PC-9 (cell line): ENCODE data around the gene ALDH3A1. TPM values are rescaled to one million over a fixed set of nuclear protein-coding genes. Genes with fewer than 3 reads are reported as not detected.

ENCODE experiments used
- BruUV-seq: library from RNA; stranded (reverse); fragments of 400-500 nt; replicated peaks from 2 replicates; lab custom pipeline; 2021; lab: Mats Ljungman, UMichigan
- CTCF ChIA-PET: fragments of 300-600 bp; sonication (Branson Sonifier 250); formaldehyde crosslinking; loops from one replicate; lab custom pipeline; 2022; ENCODE audit warnings: antibody characterized with exemption; lab: Charles Lee
- POLR2A ChIA-PET: fragments of 300-600 bp; sonication (Branson Sonifier 250); formaldehyde crosslinking; loops from one replicate; lab custom pipeline; 2022; ENCODE audit warnings: antibody characterized with exemption; ENCODE audit not compliant: unreplicated experiment; lab: Charles Lee
- DNase-seq, 2 experiments: peaks; one replicate each; pipeline versions ENCODE4 v3.0.0 to v3.0.0-alpha.2; 2015 to 2022; ENCODE audit warnings: mixed read lengths in 1 of 2
- H2AFZ ChIP-seq: fragments of 200-600 bp; sonication (generic); 2 replicates; pipeline ENCODE4 v1.8.1; 2017; ENCODE audit warnings: antibody characterized with exemption
- H3F3A ChIP-seq: fragments of 200-600 bp; sonication (generic); 2 replicates; pipeline ENCODE4 v1.8.1; 2017; ENCODE audit warnings: antibody characterized with exemption, mild to moderate bottlenecking, low read depth; ENCODE audit not compliant: insufficient read depth
- H3K27ac ChIP-seq: fragments of 200-600 bp; sonication (generic); 2 replicates; pipeline ENCODE4 v1.6.1; 2016; ENCODE audit warnings: mixed run types
- H3K27me3 ChIP-seq: fragments of 200-600 bp; sonication (generic); 2 replicates; pipeline ENCODE4 v1.6.1; 2016; ENCODE audit warnings: low read depth, mixed run types; ENCODE audit not compliant: insufficient read depth
- H3K36me3 ChIP-seq: fragments of 200-600 bp; sonication (generic); 2 replicates; pipeline ENCODE4 v1.6.1; 2016; ENCODE audit warnings: low read depth, mixed run types
- H3K4me1 ChIP-seq: fragments of 200-600 bp; sonication (generic); replicated peaks from 2 replicates; pipeline ENCODE4 v1.6.1; 2016; ENCODE audit warnings: mixed run types; ENCODE audit not compliant: insufficient read depth
- H3K4me2 ChIP-seq: fragments of 200-600 bp; sonication (generic); 2 replicates; pipeline ENCODE4 v1.6.1; 2017; ENCODE audit warnings: mixed run types
- H3K4me3 ChIP-seq: fragments of 200-600 bp; sonication (generic); 2 replicates; pipeline ENCODE4 v1.6.1; 2016; ENCODE audit warnings: mixed run types
- H3K79me2 ChIP-seq: fragments of 200-600 bp; sonication (generic); 2 replicates; pipeline ENCODE4 v1.6.1; 2017; ENCODE audit warnings: low read depth, mixed run types
- H3K9me2 ChIP-seq: fragments of 200-600 bp; sonication (generic); 2 replicates; pipeline ENCODE4 v1.8.1; 2017; ENCODE audit warnings: mild to moderate bottlenecking; ENCODE audit not compliant: insufficient read depth
- H3K9me3 ChIP-seq: fragments of 200-600 bp; sonication (generic); 2 replicates; pipeline ENCODE4 v1.8.1; 2016; ENCODE audit warnings: low read depth; ENCODE audit not compliant: insufficient read depth
- H4K20me1 ChIP-seq: fragments of 200-600 bp; sonication (generic); 2 replicates; pipeline ENCODE4 v1.8.1; 2017; ENCODE audit not compliant: insufficient read depth
- EZH2 ChIP-seq: fragments of 200-600 bp; sonication (generic); IDR thresholded peaks from 2 replicates; pipeline ENCODE4 v1.8.0; 2017; ENCODE audit warnings: antibody characterized with exemption, low read depth
- intact Hi-C: fragments of 100-400 bp; cut with micrococcal nuclease; formaldehyde crosslinking; loops from one replicate; pipeline ENCODE4 v1.10.0; 2022; ENCODE audit not compliant: unreplicated experiment
- total RNA-seq: library from RNA; stranded (reverse); gene quantifications from 2 replicates; pipeline ENCODE4 v1.2.3, GENCODE V29; 2021
- TF ChIP-seq, protein P1 (sequence below): fragments of 200-600 bp; sonication (generic); conservative IDR thresholded peaks from 2 replicates; pipeline ENCODE4 v1.6.1; 2017; ENCODE audit warnings: mixed run types, antibody characterized with exemption, mild to moderate bottlenecking, moderate library complexity

ALDH3A1 gene
- total RNA-seq, 1 experiment from 2014 or later = 1,620 TPM

DNA sequence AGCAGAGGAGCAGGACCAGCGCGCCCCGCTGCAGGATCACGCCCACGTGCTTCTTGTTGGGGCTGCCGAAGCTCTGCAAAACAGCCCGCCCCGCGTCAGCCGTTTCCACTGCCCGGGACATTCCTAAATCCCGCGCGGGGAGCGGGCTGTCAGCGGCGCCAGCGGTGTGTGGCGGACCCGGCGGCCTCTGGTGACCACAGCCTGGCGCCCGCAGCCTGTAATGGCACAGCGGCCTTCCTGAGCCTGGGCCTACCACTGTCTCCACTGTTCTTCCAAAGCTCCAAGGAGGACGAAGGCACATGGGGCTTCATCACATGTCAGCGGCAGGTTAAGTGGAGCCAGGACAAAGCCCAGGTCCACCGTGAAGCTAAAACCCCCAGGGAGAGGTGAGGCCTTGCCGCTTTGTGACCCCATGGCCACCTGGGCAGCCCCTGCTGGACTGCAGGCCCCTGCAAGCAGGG is 34.2 kb downstream of the ALDH3A1 start:
- no peaks in the 10 kb centered on the region for H3K36me3 ChIP-seq
- no peak overlapping the region for H3K4me2 ChIP-seq
- no peaks in the 10 kb centered on the region for H3K79me2 ChIP-seq
- DNase-seq = no peak
- no peaks in the 10 kb centered on the region for H3K27me3 ChIP-seq
- no TSS peak for BruUV-seq
- H3F3A ChIP-seq = peaks cover 7% of the 10 kb centered on the region
- intact Hi-C loops = loop anchor here (1.0 to 2.0 kb wide), 2 partner anchors 10 to 199 kb away; no protein-coding TSS in a partner anchor
- H3K9me2 ChIP-seq = no peaks in the 10 kb centered on the region
- H3K27ac ChIP-seq = no peak overlapping the region
- CTCF ChIA-PET = interaction anchor here (0.5 to 1.3 kb wide), 3 partner anchors 14 to 285 kb away, joined by 4 to 9 read pairs (median 4); no protein-coding TSS in a partner anchor
- H3K9me3 ChIP-seq = no peaks in the 10 kb centered on the region
- TF ChIP-seq, protein P1, sequence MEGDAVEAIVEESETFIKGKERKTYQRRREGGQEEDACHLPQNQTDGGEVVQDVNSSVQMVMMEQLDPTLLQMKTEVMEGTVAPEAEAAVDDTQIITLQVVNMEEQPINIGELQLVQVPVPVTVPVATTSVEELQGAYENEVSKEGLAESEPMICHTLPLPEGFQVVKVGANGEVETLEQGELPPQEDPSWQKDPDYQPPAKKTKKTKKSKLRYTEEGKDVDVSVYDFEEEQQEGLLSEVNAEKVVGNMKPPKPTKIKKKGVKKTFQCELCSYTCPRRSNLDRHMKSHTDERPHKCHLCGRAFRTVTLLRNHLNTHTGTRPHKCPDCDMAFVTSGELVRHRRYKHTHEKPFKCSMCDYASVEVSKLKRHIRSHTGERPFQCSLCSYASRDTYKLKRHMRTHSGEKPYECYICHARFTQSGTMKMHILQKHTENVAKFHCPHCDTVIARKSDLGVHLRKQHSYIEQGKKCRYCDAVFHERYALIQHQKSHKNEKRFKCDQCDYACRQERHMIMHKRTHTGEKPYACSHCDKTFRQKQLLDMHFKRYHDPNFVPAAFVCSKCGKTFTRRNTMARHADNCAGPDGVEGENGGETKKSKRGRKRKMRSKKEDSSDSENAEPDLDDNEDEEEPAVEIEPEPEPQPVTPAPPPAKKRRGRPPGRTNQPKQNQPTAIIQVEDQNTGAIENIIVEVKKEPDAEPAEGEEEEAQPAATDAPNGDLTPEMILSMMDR = no peak
- TF ChIP-seq EZH2 = no peak
- H3K4me1 ChIP-seq = peaks cover 43% of the 10 kb centered on the region
- no peaks in the 10 kb centered on the region for H4K20me1 ChIP-seq
- H2AFZ ChIP-seq = no peak overlapping the region
- POLR2A ChIA-PET = interaction anchor here (0.5 to 1.1 kb wide), 5 partner anchors 38 to 336 kb away, joined by 3 to 4 read pairs (median 3); partner anchors contain the start of gene MAPK7
- H3K4me3 ChIP-seq = no peak overlapping the region

DNA sequence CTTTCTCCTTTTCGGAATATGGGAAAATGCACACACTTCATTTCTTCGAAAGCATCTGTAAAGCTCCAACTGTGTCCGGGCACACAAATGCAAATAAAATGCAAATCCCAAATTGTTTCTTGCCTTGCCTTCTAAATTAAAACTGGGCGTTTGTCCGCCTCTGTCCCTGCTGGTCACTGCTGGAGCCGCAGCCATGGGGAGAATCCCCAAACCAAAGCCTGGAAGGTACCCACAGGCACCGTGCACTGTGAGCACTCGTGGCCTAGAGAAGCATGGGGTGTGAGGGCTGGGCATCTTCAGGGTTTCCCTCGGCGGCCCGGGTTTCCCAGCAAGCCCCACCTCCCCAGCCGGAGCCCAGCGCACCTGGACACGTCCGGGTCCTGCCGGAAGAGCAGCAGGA is 34.6 kb downstream of the ALDH3A1 start:
- intact Hi-C loops = no loop called here

GRCh38 chr17:19712436-19713004 is 35.6 kb downstream of the ALDH3A1 start:
- Histone ChIP-seq H3K27ac (no peak overlapping the region), H3K4me3 (no peak overlapping the region), H3K4me1 (peaks cover 29% of the 10 kb centered on the region), H3F3A (no peaks in the 10 kb centered on the region; the same call in none of the 2 replicates), H3K27me3 (no peaks in the 10 kb centered on the region), H3K4me2 (no peak overlapping the region), H4K20me1 (no peaks in the 10 kb centered on the region), H3K79me2 (no peaks in the 10 kb centered on the region), H2AFZ (no peak overlapping the region), H3K9me2 (no peaks in the 10 kb centered on the region), H3K9me3 (no peaks in the 10 kb centered on the region), H3K36me3 (no peaks in the 10 kb centered on the region)
- ChIA-PET CTCF (no interaction called here), POLR2A (no interaction called here)
- TF ChIP-seq, protein P1 = no peak
- no peak for TF ChIP-seq EZH2
- no peak for DNase-seq
- BruUV-seq = no TSS peak
- intact Hi-C loops = no loop called here

More for the DNA sequence above, 34.6 kb downstream of the ALDH3A1 start:
- ChIA-PET CTCF (no interaction called here), POLR2A (interaction anchor here (0.6 kb wide), 1 partner anchor 12 kb away, joined by 3 read pairs; no protein-coding TSS in a partner anchor)
- Histone ChIP-seq H3K4me2 (no peak overlapping the region), H3K27ac (no peak overlapping the region), H3K9me3 (no peaks in the 10 kb centered on the region), H3K36me3 (no peaks in the 10 kb centered on the region), H3K4me1 (peaks cover 38% of the 10 kb centered on the region), H3K27me3 (no peaks in the 10 kb centered on the region), H2AFZ (no peak overlapping the region), H4K20me1 (no peaks in the 10 kb centered on the region), H3K79me2 (no peaks in the 10 kb centered on the region), H3K9me2 (no peaks in the 10 kb centered on the region), H3F3A (peaks cover 2% of the 10 kb centered on the region), H3K4me3 (no peak overlapping the region)
- TF ChIP-seq, protein P1 = no peak; the same call in 1 of the 2 replicates
- TF ChIP-seq EZH2 = no peak
- BruUV-seq = no TSS peak
- no peak for DNase-seq
